Skeletal muscle cell (primary cell): ENCODE results near the gene IVD.

Source experiments
- DNase-seq: peaks from one replicate; pipeline ENCODE4 v3.0.0-alpha.2; 2010; ENCODE audit warnings: low read depth
- H3K4me3 ChIP-seq: 2 replicates; pipeline ENCODE4 v1.5.1; 2011; ENCODE audit warnings: low read depth, mild to moderate bottlenecking, control low read depth, low read length, moderate library complexity

IVD gene

GRCh38 chr15:40369971-40370370, 35.6 kb upstream of the IVD start:
- no peak for DNase-seq
- H3K4me3 ChIP-seq, result no peak overlapping the region

DNA sequence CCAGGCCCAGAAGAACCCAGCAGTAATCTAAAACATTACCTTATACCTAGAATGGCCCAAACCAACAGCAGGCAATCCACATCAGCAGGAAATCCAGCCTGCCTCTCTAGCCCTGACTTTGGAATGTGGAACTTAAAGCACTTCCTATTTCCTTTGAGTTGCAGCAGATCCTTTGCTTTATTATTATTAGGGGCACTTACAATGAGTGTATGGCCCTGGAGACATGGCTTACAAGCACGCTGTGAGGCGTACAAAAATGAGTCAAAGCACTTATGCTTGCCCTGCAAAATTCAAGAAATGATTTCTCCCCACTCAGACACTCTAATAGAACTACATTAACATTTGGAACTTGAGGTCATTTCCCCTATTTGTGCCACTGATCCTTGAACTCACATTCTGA, 32.6 kb upstream of the IVD start:
- no peak for DNase-seq
- H3K4me3 ChIP-seq, result no peak overlapping the region

DNA sequence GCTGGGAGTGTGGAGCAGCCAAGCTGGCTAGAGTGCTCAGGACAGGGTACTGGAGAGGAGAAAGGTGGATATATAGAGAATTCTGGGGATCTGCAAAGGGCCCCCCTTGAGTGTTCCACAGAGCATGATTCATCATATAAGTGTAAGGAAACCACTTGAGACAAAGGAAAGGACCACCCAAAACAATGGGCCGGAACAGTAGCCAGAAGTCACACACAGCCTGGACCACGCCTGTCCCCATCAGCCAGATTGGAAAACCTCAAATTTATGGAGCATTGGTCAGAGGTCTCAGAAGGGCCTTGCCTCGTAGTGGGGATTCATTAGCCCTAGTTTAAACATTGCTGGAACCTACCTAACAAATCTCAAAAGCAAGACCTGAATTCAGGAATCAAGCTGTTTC, 28.0 kb upstream of the IVD start:
- no peak for DNase-seq
- no peak overlapping the region for H3K4me3 ChIP-seq

DNA sequence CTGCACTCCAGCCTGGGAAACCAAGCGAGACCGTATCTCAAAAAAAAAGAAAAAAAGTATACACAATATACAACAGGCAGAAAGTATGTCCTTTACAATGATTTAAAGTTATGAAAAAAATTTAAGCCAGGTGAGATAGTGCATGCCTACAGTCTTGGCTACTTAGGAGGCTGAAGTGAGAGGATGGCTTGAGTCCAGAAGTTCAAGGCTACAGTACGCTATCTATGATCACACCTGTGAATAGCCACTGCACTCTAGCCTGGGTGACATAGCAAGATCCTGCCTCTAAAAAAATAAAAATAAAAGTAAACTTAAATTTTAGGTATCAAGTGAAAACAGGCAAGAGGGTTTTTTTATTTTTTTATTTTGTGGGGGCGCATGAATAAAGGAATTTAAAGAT, 26.2 kb upstream of the IVD start:
- no peak overlapping the region for H3K4me3 ChIP-seq
- DNase-seq, result no peak

- no peak overlapping the region for H3K4me3 ChIP-seq
- DNase-seq, result peak; percentile 94
Measured at GRCh38 chr15:40379853-40380252, 25.7 kb upstream of the IVD start.

- no peak overlapping the region for H3K4me3 ChIP-seq
- no peak for DNase-seq
Measured at GRCh38 chr15:40380636-40381035, 25.0 kb upstream of the IVD start.

DNA sequence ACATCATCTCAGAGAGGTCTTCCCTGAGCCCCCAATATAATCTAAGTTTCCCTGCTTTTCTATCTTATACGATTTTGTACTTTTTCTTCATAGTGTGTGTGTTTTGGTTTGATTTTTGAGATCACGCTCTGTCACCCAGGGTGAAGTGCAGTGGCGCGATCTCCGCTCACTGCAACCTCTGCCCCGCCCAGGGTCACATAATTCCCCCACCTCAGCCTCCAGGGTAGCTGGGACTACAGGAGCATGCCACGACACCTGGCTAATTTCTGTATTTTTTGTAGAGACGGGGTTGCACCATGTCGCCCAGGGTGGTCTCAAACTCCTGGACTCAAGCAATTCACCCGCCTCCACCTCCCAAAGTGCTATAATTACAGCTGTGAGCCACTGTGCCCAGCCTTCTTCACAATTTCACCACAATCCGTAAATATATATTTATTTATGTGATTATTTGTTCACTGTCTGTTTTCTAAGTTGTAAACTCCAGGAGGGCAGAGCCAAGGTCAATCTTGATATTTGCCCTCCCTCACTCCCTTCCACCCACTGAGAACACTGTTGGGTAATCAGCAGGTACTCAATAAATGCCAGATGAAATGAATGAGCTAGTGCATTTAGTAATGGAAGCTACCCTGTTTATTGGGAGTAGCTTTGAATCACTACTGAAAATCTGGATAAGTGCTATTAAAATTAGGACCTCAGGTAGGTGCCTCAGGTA, 23.6 kb upstream of the IVD start:
- H3K4me3 ChIP-seq, result no peak overlapping the region
- DNase-seq, result no peak

DNA sequence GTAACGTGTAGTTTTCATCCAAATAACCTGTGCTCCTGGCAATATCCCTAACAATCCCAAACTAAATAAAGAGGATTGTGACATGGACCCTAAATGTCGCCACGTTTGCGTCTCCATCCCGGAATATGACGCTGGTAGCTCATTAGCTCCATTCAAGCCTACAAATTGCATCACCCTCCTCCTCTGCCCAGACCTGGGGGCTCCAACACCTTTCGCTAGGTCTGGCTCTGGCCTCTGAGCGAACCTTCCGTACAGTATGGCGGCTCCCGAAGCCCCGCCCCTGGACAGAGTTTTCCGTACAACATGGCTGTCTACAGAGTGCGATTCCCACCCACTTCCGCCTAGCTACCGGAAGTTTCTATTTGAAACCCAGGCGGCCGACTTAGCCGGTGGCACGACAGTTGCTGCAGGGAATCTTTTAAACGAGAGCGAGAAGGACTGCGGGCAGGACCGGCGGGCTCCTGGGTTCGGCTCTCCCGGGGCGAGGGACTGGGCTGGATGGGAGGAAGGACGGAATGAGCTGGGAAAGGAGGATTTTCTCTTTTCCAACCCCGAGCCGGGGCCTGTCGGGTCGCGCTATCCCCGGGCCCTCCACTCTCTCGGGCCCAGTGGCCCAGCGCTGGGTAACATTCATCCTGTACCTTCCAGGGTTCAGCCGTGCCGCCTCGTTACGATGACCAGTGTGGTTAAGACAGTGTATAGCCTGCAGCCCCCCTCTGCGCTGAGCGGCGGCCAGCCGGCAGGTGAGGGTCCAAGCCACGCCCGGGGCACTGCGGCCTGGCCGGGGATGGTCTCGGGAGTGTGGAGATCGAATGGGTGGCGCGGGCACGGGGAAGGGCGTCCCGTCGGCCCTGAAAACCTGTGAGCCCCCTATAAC, 22.8 kb upstream of the IVD start, which contains the start of gene KNSTRN:
Gene KNSTRN, plus strand, starts transcription at position 142 of the 877 bp plus-strand sequence. Its CDS starts 115 bp downstream, at position 257.
- peak within 1 kb of the TSS; percentile 89 for H3K4me3 ChIP-seq
- peak; percentile 73 for DNase-seq

DNA sequence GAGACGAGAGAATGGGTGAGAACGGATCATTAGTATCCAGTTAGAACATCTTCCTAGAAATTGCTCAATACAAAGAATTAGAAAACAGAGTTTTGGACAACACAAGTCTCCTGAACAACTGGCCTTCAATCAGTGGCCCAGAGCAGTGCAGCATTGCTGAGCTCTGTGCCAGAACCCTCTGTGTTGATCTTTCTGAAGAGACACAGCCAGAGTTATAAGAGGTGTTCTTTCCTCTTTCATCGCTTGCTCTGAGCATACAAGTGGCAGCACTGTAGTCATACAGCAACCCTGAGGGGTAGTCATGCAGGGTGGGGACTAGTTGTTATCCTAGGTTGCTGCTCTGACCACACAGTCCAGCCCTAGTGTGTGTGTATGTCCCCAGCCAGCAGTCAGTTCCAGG, 19.1 kb upstream of the IVD start:
- no peak for DNase-seq
- no peak overlapping the region for H3K4me3 ChIP-seq

DNA sequence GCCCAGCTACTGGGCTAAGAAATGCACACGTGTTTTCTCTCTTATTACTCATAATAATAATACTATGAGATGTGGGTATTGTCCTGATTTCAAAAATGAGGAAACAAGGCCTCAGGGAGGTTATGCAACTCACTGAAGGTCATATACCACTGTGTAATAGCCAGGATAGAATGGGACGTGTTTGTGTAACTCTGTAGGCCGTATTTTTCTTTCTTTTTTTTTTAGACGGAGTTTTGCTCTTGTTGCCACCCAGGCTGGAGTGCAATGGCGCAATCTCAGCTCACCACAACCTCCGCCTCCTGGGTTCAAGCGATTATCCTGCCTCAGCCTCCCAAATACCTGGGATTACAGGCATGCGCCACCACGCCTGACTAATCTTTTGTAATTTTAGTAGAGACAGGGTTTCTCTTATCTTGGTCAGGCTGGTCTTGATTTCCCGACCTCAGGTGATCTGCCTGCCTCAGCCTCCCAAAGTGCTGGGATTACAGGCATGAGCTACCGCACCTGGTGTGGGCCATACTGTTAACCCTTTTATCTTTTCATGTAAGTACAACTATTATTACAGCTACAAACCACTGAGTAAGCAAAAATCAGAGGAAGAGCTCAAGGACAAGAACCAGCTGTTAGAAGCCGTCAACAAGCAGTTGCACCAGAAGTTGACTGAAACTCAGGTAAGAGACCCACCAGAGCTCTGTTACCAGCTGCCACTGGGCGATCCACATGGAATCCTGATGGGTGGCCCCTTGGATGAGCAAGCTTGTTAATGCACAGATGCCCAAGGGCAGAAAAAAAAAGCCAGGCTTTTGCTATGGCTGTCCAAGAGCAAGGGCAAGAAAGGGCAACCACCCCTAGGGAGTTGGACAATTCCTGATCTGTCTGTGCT, 16.4 kb upstream of the IVD start:
- DNase-seq, result no peak
- no peak overlapping the region for H3K4me3 ChIP-seq

DNA sequence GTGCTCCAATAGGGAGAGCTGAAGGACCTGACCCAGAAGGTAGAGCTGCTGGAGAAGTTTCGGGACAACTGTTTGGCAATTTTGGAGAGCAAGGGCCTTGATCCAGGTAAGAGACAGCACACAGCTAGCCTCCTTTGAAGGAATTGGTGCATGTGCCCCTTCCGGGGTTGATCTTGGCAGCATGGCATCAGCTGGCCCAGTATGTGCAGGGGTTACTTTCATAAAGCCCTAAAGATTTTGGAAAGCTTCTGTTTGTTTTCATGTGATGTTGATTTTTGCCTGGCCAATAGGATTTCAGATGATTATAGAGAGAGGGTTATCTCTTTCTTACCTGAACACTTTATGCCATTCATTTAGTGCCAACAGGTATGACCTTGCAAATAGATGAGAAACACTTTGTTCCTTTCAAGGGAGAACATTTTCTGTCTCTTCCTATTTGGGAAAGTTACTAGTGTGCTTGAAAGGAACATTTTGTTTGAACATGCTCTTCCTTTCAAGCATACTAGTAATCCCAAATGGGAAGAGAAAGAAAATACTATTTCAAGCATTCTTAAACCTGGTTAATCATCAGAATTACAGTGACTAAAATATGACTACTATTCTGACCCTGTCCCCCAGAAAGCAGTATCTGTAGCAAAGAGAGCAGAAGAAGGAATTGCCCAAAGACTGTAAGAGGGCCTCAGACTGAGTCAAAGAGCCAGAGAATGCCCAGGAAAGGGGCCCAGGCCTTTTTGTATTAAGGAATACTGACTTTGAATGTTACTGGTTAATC, 15.6 kb upstream of the IVD start:
- no peak for DNase-seq
- no peak overlapping the region for H3K4me3 ChIP-seq

DNA sequence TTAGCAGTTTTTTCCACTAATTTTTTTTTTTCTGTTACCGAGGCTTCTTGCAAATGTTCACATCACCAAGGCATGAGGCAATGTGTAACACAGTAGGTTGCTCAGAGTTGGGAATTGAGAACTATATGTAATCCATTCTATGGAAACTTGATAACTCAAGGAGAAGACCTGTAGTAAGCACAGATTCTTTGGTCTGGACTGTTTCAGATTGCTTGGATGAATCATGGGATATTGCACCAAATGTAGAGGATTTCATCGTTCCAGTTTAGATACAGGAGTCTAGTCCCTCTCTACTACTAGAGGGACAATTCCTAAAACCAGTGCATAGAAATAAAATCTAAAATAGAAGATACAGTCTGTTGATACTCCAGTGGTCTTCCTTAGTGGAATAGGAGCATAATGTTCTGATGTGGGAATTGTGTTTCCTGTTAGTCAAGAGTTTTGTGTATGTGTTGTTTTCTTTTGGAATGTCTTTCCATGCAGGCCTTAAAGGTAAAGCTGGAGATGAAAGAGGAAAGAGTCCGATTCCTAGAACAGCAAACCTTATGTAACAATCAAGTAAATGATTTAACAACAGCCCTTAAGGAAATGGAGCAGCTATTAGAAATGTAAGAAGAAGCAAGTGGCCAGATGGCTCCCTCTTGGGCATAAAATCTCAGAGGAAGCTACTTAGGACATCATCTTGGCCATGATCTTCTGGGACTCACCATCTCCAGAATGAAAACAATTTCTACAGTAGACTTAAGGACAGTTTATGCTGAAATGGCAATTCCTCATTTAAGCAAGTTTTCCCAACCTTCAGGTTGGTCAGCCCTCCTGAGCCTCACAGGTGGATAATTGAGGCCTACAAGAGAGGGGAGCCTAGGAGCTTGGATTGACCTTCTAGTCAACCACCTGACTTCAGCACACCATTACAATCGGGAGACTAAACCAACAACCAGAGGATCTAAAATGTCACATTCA, 12.3 kb upstream of the IVD start:
- H3K4me3 ChIP-seq, result no peak overlapping the region
- DNase-seq, result peak; percentile 22

GRCh38 chr15:40397688-40398412, 7.7 kb upstream of the IVD start:
- DNase-seq, result no peak
- no peak overlapping the region for H3K4me3 ChIP-seq

GRCh38 chr15:40398413-40398873, 7.2 kb upstream of the IVD start:
- DNase-seq, result no peak
- H3K4me3 ChIP-seq, result no peak overlapping the region

- H3K4me3 ChIP-seq, result no peak overlapping the region
- DNase-seq, result no peak
Measured at GRCh38 chr15:40399370-40399769, 6.2 kb upstream of the IVD start.

DNA sequence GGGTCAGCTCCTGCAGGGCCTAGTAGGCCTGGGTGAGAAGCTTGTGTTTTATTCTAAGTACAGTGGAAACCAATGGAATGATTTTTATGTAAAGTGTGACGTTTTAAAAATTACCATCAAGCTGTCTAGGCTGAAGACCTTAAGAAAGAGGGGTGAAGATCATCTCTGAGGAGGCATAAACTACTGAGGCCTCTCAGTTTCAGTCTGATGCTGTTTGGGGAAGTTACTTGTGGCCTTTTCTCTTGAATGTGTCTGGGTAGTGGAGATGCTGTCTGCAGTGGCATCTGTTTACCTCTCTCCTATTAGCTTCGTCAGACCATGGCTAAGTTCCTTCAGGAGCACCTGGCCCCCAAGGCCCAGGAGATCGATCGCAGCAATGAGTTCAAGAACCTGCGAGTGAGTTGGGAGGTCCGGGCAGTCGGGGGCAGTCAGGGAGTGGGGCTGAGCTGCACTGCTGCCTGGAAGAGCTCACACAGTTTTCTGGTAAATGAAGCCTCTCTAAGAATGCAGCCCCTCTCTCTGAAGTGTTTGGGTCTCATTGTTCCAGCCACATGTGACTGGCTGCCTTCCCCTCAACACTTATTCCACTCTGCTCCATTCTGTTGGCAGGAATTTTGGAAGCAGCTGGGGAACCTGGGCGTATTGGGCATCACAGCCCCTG, 1.9 kb downstream of the IVD start:
- no peak for DNase-seq
- H3K4me3 ChIP-seq, result no peak overlapping the region

DNA sequence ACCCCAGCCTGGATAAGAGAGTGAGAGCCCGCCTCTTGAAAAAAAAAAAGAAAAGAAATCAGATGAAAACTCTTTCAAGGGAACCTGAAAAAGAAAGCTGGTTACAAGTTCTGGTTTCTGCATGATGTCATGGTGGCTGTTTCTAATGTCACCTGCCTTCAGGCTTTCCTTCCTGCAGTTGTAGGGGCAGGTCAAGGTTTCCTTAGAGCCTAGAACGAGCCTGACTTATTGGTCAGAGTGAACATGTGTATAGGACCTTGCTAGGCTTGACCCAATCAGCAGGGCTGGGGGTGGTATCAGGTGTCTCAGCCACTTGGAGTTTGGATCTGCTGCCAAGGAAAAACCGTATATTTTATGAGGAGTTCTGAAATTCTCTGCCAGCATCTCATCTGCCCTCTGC, 3.8 kb downstream of the IVD start:
- no peak for DNase-seq
- H3K4me3 ChIP-seq, result no peak overlapping the region
